Smooth muscle cell (in vitro differentiated cells): Measurements from ENCODE around the gene VDAC2. TPM values are rescaled to one million over a fixed set of nuclear protein-coding genes. Genes with fewer than 3 reads are reported as not detected.
"Not testable (repeated sequence)": the region's sequence is repeated elsewhere in the genome, so short reads cannot be mapped to it uniquely, and the experiment has no call there.

ENCODE experiments used
- DNase-seq: peaks from one replicate; lab custom pipeline; 2025; ENCODE audit not compliant: unreplicated experiment; lab: John Stamatoyannopoulos, UW
- H2AFZ ChIP-seq: fragments of 200-600 bp; sonication (generic); 2 replicates; pipeline ENCODE4 v1.6.0; 2016; ENCODE audit warnings: antibody characterized with exemption, low read depth, mild to moderate bottlenecking
- H3F3A ChIP-seq: fragments of 200-600 bp; sonication (generic); 2 replicates; pipeline ENCODE4 v1.6.0; 2017; ENCODE audit warnings: antibody characterized with exemption, low read depth
- H3K27ac ChIP-seq: fragments of 200-600 bp; sonication (generic); 2 replicates; pipeline ENCODE4 v1.5.1; 2016; ENCODE audit warnings: low read depth, mild to moderate bottlenecking
- H3K27me3 ChIP-seq: fragments of 200-600 bp; sonication (generic); 2 replicates; pipeline ENCODE4 v1.6.1; 2016; ENCODE audit warnings: low read depth, mild to moderate bottlenecking
- H3K36me3 ChIP-seq: fragments of 200-600 bp; sonication (generic); 2 replicates; pipeline ENCODE4 v1.5.1; 2016; ENCODE audit warnings: low read depth
- H3K4me1 ChIP-seq: fragments of 200-600 bp; sonication (generic); 2 replicates; pipeline ENCODE4 v1.5.1; 2016; ENCODE audit warnings: low read depth
- H3K4me2 ChIP-seq: fragments of 200-600 bp; sonication (generic); 2 replicates; pipeline ENCODE4 v1.6.0; 2016; ENCODE audit warnings: mild to moderate bottlenecking
- H3K4me3 ChIP-seq: fragments of 200-600 bp; sonication (generic); 2 replicates; pipeline ENCODE4 v1.5.1; 2016; ENCODE audit warnings: mild to moderate bottlenecking
- H3K79me2 ChIP-seq: fragments of 200-600 bp; sonication (generic); 2 replicates; pipeline ENCODE4 v1.6.0; 2016; ENCODE audit warnings: low read depth, mild to moderate bottlenecking
- H3K9ac ChIP-seq: fragments of 200-600 bp; sonication (generic); 2 replicates; pipeline ENCODE4 v1.6.0; 2016; ENCODE audit warnings: low read depth
- H3K9me3 ChIP-seq: fragments of 200-600 bp; sonication (generic); replicated peaks from 2 replicates; pipeline ENCODE4 v1.5.1; 2016; ENCODE audit warnings: low read depth
- H4K20me1 ChIP-seq: fragments of 200-600 bp; sonication (generic); 2 replicates; pipeline ENCODE4 v1.6.0; 2016; ENCODE audit warnings: low read depth
- WGBS: methylation state at CpG from one replicate; pipeline ENCODE4 v1.1.7; 2016; ENCODE audit warnings: low lambda C conversion rate; 5-methylcytosine and 5-hydroxymethylcytosine counted together
- polyA plus RNA-seq: library from polyadenylated mRNA; unstranded; fragments of >200 nt; fragmentation: Nextera tagmentation; extraction: Ambion mirVana; gene quantifications from 2 replicates; pipeline ENCODE4 v1.2.1, GENCODE V29; 2016
- total RNA-seq: library from RNA; depleted of rRNA; stranded (reverse); fragments of >200 nt; gene quantifications from 2 replicates; pipeline ENCODE4 v1.2.3, GENCODE V29; 2014
- TF ChIP-seq, protein P1 (sequence below): fragments of 200-600 bp; sonication (generic); IDR thresholded peaks from 2 replicates; pipeline ENCODE4 v1.5.1; 2017; ENCODE audit warnings: borderline replicate concordance, mild to moderate bottlenecking, antibody characterized with exemption; ENCODE audit not compliant: insufficient read depth, poor library complexity, severe bottlenecking

VDAC2 gene
- total and polyA plus RNA-seq, 2 experiments from 2014 or later, result 183 to 207 TPM

- H3F3A ChIP-seq, result peaks cover 14% of the 10 kb centered on the region
- WGBS, result 30% methylated on average over 10 of the region's 10 CpGs
- no peaks in the 10 kb centered on the region for H3K4me1 ChIP-seq
- H3K9me3 ChIP-seq, result no peaks in the 10 kb centered on the region
- H3K36me3 ChIP-seq, result no peaks in the 10 kb centered on the region
- TF ChIP-seq, protein P1, sequence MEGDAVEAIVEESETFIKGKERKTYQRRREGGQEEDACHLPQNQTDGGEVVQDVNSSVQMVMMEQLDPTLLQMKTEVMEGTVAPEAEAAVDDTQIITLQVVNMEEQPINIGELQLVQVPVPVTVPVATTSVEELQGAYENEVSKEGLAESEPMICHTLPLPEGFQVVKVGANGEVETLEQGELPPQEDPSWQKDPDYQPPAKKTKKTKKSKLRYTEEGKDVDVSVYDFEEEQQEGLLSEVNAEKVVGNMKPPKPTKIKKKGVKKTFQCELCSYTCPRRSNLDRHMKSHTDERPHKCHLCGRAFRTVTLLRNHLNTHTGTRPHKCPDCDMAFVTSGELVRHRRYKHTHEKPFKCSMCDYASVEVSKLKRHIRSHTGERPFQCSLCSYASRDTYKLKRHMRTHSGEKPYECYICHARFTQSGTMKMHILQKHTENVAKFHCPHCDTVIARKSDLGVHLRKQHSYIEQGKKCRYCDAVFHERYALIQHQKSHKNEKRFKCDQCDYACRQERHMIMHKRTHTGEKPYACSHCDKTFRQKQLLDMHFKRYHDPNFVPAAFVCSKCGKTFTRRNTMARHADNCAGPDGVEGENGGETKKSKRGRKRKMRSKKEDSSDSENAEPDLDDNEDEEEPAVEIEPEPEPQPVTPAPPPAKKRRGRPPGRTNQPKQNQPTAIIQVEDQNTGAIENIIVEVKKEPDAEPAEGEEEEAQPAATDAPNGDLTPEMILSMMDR, result no peak
- no peak for DNase-seq
- no peak overlapping the region for H3K4me3 ChIP-seq
- H2AFZ ChIP-seq, result no peak overlapping the region
- peak overlapping the region; percentile 7 for H3K9ac ChIP-seq
- H3K4me2 ChIP-seq, result peak overlapping the region; percentile 60
- H3K27ac ChIP-seq, result peak overlapping the region; percentile 75
- H3K27me3 ChIP-seq, result no peaks in the 10 kb centered on the region
- H3K79me2 ChIP-seq, result no peaks in the 10 kb centered on the region
- H4K20me1 ChIP-seq, result no peaks in the 10 kb centered on the region
Measured at GRCh38 chr10:75191821-75192568, 18.6 kb upstream of the VDAC2 start.

GRCh38 chr10:75194625-75195024 lies 16.0 kb upstream of the VDAC2 start:
- peak overlapping the region; percentile 52 for H3K27ac ChIP-seq
- not testable (repeated sequence) for H2AFZ ChIP-seq, H4K20me1 ChIP-seq, H3K27me3 ChIP-seq, H3K4me1 ChIP-seq, H3K9me3 ChIP-seq, H3K4me3 ChIP-seq, H3K79me2 ChIP-seq, DNase-seq, H3K9ac ChIP-seq, H3K36me3 ChIP-seq
- H3F3A ChIP-seq, result peaks cover 14% of the 10 kb centered on the region
- WGBS, result 91% methylated on average over 4 of the region's 4 CpGs
- H3K4me2 ChIP-seq, result peak overlapping the region; percentile 73

DNA sequence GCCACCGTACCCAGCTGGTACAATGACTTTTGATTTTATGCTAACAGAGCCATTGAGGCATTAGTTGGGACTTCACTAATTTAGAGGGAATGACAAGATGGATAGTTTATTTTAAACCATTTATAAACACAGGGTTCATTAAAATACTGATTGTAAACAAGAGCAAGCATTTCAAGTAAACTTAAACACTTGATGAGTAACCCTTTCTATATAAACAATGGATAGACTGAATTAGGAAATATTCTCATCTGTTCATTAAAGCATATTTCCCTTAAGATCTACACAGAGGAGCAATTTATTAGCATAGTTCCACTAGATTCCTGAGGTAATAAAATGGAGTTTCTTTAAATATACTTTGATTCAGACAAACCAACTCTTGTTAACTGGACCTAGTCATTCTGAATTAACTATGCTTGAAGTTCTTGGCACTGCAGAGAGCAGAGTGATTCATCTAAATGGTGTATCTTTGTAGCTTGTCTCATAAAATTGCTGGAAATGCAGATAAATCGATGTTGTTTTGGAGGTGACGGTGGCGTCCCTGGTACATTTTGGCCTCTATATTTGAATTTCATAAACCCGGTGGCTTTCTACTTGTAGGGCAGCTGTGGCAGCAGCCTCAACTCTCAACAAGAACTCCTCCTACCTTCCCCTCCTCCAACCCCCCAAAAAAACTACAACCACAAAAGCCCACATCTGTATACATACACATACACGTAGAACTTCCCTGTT lies 15.4 kb upstream of the VDAC2 start:
- H3K9me3 ChIP-seq, result no peaks in the 10 kb centered on the region
- H3K9ac ChIP-seq, result no peak overlapping the region
- no peaks in the 10 kb centered on the region for H3K4me1 ChIP-seq
- H3K36me3 ChIP-seq, result no peaks in the 10 kb centered on the region
- H3K79me2 ChIP-seq, result no peaks in the 10 kb centered on the region
- no peak for DNase-seq
- WGBS, result 47% methylated on average over 6 of the region's 6 CpGs
- H3K27me3 ChIP-seq, result no peaks in the 10 kb centered on the region
- H3K4me3 ChIP-seq, result no peak overlapping the region
- H2AFZ ChIP-seq, result no peak overlapping the region
- TF ChIP-seq, protein P1, result no peak
- H3K4me2 ChIP-seq, result peak overlapping the region; percentile 73
- peaks cover 14% of the 10 kb centered on the region for H3F3A ChIP-seq
- no peaks in the 10 kb centered on the region for H4K20me1 ChIP-seq
- peak overlapping the region; percentile 52 for H3K27ac ChIP-seq

GRCh38 chr10:75197066-75197465 lies 13.5 kb upstream of the VDAC2 start:
- peaks cover 5% of the 10 kb centered on the region for H3F3A ChIP-seq
- no peaks in the 10 kb centered on the region for H4K20me1 ChIP-seq
- H3K27me3 ChIP-seq, result no peaks in the 10 kb centered on the region
- H3K27ac ChIP-seq, result no peak overlapping the region
- no peak for DNase-seq
- no peaks in the 10 kb centered on the region for H3K36me3 ChIP-seq
- H3K79me2 ChIP-seq, result no peaks in the 10 kb centered on the region
- H3K9me3 ChIP-seq, result no peaks in the 10 kb centered on the region
- no peak overlapping the region for H3K4me2 ChIP-seq
- TF ChIP-seq, protein P1, result no peak
- 88% methylated on average over 3 of the region's 3 CpGs for WGBS
- H3K4me3 ChIP-seq, result no peak overlapping the region
- no peak overlapping the region for H2AFZ ChIP-seq
- H3K4me1 ChIP-seq, result no peaks in the 10 kb centered on the region
- no peak overlapping the region for H3K9ac ChIP-seq
